Activated CD8-positive, alpha-beta memory T cell treated with anti-CD3 and anti-CD28 coated beads, Interleukin-2, amount 50 U/mL, for 48 hours (primary cell): Measurements from ENCODE around the gene TBC1D22A.

ENCODE experiments used
- DNase-seq: peaks from one replicate; pipeline ENCODE4 v3.0.0-alpha.2; 2020

TBC1D22A gene

GRCh38 chr22:47021371-47022074 is 259.1 kb downstream of the TBC1D22A start:
- no peak for DNase-seq

DNA sequence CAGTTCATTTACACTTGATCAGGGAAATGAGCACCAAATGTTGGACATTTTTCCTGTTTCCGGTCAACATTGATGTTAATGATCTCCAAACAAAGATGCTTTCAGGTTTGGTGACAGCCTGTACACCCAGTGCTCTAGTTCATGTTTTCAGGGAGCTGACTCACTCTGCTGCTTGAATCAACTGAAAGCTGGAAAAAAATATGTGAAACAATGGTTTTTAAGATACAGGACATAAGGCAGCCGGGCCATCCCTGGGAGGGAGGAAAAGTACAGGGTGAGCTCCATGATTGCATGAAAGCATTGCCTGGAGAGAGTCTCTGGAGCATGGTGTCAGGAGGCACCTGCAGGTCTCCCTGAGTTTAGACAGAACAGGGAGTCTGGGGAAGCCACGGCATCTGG is 259.6 kb downstream of the TBC1D22A start:
- DNase-seq: no peak

GRCh38 chr22:47022475-47022874 is 260.0 kb downstream of the TBC1D22A start:
- DNase-seq: no peak

GRCh38 chr22:47023871-47024270 is 261.4 kb downstream of the TBC1D22A start:
- DNase-seq: no peak

GRCh38 chr22:47027766-47028165 is 265.3 kb downstream of the TBC1D22A start:
- DNase-seq: no peak

DNA sequence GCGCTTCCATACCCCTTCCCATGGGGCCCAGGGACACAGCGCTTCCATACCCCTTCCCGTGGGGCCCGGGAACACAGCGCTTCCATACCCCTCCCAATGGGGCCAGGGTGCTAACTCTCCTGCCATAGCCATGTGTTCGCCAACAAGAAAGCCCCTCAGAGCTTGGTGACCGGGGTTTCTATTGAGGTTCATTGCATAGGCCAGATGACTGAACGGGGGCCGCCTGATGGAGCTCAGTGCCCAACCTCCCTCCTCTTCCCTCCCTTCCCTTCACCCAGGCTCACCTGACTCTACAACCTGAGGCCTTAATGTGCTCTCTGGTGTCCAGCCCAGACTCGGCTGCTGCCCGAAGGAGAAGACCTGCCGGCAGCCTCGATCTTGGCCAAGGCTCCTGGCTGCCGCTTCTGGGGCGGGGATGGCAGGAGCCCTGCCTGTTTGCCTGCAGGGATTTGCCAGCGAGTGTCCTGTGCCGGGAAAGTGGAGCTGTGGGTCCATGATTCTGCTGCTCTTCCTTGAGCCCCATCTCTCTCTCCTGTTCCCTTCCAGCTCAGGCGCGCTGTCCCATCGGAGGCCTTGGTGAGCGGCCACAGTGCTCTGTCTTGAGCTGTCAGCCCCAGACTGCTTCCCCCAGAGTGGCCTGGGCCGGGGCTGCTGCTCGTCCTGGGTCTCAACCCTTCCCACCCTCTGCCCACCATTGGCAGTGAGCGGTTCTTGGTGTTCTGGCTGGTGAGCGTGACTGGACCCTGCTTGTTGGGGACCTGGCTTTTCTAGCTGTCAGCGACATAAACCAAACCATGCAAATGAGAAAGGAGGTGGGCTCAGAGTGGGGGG is 267.0 kb downstream of the TBC1D22A start:
- DNase-seq: no peak

GRCh38 chr22:47030143-47030661 is 267.8 kb downstream of the TBC1D22A start:
- DNase-seq: no peak

DNA sequence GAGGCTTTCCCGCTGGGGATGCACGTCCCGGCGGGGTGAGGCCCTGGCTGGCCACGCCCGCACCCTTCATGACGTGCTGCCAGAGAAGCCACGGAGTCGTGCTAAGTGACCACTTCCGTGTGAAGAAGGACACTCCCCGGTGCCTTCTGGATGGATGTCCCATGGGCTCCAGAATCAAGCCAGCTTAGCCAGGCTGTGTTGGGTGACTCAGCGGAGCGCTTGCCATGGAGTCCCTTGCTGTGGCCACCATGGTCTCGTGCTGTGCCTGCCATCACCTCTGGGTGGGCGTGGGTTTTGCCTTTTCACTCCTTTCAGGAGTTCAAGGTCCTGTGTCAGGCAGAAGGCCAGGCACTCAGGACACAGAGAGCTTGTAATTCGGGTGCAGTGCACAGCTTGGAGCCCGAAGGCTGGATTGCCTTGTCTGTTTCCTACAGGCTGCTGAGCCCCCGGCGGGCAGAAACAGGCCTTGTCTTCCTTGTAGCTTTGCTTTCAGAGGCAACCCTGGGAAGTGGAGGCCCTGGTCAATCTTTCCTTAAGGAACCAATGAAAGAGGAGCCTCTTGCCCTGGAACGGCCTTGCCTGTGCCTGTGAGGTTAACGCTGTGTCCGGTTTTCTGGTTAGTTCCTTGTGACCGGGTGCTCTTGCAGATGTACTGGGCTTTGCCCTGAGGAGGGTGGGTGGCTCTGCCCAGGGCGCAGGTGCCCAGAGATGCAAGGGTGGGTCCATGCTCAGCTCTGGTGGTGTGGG is 268.6 kb downstream of the TBC1D22A start:
- no peak for DNase-seq

DNA sequence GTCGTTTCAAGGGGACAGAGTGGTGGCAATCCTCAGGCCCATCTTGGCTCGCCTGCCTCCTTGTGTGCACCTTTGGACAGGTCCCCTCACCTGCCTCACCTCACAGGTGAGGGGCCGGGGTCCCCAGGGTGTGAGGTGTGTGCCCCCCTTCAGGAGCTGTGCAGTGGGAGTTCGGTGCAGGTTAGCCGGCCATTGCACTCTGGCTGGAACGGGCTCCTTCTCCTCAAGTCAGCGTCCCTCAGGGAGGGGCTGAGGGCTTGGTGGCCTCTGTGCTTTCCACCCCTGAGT is 269.1 kb downstream of the TBC1D22A start:
- no peak for DNase-seq

GRCh38 chr22:47032091-47032943 is 269.9 kb downstream of the TBC1D22A start:
- DNase-seq: no peak

DNA sequence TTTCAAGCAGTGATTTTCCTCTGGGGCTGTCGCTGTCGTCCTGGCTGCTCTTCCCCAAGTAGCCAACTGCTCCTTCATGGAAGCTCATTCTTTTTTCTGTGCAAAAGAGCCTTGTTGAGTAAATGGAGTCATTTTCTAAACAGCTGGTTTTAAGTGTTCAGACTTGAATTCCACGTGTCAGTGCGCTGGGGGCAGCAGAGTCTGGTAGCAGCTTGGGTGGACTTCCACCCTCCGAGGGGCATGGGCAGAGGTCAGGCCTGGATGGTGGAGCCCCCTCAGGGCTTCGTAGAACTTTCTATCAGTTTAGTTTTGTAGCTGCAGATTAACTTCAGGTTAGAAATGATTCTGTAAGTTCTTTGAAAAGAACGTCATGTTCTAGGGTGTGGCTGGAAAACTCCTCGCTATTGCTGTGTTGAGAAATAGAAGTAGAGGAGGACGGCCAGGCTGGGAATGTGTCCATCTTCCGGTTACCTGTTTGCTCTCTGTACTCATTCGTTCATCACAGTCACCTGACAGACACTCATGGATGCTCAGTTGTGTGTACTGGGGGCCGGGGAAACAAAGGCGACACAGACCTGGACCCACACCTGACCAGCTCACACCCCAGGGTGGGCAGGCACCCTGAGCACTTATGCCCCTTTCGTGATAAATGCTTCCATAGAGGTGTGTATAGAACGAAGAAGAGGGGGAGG is 270.7 kb downstream of the TBC1D22A start:
- DNase-seq: no peak

DNA sequence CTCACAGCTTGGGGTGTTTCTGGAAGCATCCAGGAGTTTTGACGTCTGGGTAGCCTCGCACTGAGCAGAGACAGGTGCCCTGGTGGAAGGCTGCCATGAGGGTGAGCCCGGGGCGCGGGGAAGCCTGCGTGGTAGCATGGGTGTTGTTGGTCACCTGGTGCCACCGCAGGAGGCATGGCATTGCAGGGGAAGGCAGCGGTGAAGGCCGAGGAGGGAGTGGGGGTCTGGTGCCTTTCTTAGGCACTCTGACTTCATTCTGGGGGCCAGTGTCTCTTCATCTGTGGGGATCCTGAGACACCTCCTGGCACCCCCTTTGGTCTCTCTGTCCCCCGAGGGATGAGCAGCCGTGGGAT is 271.2 kb downstream of the TBC1D22A start:
- DNase-seq: no peak

DNA sequence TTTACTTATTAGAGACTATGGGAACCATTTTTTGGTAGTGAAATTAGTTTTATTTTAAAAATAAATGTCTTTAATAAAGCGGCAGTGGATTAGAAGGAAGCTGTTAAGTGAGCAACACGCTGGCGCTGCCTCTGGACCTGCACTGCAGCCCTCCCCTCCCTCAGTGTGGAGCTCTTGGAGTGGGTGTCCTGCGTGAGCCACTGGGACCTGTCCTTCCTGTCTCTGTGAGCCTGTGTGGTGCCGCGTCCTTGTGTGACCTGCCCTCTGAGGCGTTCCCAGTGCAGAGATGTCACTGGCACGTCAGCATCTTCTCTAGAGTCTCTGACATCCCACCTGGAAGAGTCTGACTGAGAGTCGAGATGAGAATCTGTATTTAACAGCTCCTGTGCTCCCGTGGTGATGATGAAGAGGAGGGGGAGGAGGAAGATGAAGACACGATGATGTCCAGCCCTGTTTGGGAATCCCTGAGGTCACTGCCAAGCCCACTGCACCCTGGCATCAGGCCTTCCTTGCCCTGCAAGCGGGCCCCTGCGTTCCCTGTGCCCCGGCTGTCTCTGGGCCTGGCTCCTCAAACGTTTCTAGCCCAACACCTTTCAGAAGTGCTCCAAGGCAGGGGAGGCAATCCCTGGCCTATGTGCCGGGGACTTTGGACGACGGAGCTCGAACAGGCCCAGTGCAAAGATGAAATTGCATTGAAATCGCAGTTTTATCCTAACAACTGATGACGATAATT is 271.8 kb downstream of the TBC1D22A start:
- no peak for DNase-seq

DNA sequence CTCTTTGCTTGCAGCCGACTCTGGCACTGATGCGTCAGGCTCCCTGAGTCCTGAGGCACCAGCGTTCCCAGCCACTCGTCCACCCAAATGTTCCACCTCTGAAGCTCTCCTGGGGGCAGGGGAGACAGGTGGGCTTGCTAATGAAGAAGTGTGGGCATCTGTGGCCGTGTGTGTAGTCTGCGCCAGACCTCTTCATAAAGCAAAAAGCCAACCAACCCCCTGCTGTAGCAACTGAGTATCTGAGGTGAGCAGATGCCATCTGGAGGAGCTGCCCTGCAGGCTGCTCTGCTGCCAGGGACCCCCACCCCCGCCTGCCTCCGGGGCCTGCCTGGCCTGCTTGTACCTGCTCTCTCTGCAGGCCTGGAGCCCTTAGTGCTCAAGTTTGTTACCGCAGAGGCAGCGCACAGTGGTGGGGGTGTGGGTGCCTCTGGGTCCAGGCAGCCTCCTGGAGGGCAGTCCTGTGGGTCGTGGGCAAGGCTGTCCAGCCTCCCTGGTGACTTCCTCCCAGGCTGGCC is 272.5 kb downstream of the TBC1D22A start:
- DNase-seq: no peak

- DNase-seq: no peak
These were observed 273.0 kb downstream of the TBC1D22A start for GRCh38 chr22:47035425-47035881.

DNA sequence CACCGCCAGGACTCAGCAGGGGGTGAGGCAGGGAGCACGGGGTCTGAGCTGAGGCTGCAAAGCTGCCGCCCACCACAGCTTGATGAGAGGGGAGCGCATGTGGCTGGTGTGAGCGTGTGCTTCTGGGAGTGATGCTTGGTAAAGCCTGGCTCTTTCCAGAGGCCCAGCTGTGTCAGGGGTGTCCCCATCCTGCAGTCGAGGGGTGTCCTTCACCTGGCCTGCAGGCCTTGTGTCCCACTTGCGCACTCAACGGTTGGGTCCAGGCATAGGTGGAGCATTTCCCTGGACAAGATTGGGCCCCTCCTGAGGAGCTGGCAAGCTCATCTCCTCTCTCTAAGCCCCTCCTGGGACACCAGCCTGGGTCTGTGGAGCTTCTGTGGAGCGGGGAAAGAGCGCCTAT is 273.9 kb downstream of the TBC1D22A start:
- DNase-seq: no peak

GRCh38 chr22:47036936-47037485 is 274.6 kb downstream of the TBC1D22A start:
- DNase-seq: no peak

GRCh38 chr22:47038206-47038835 is 275.9 kb downstream of the TBC1D22A start:
- no peak for DNase-seq

DNA sequence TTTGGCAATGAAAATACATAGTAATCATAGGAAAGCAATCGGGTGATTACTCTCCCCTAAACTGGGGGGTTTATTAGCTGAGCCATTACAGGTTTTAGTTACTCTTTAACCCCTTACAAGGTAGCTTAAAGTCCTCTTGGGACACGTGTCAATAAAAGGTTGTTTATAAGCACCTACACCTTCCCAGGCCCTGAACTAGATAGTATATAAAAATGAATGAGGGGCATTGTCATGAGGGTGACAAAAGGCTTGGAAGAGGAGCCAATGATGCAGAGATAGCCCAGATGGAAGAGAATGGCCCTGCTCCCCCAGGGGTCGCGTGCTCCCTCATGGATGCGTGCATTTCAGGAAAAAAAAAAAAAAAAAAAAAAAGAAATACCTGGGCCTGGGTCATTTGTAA is 276.9 kb downstream of the TBC1D22A start:
- no peak for DNase-seq
